ENCODE measurements around the gene CRIP2.

DNA sequence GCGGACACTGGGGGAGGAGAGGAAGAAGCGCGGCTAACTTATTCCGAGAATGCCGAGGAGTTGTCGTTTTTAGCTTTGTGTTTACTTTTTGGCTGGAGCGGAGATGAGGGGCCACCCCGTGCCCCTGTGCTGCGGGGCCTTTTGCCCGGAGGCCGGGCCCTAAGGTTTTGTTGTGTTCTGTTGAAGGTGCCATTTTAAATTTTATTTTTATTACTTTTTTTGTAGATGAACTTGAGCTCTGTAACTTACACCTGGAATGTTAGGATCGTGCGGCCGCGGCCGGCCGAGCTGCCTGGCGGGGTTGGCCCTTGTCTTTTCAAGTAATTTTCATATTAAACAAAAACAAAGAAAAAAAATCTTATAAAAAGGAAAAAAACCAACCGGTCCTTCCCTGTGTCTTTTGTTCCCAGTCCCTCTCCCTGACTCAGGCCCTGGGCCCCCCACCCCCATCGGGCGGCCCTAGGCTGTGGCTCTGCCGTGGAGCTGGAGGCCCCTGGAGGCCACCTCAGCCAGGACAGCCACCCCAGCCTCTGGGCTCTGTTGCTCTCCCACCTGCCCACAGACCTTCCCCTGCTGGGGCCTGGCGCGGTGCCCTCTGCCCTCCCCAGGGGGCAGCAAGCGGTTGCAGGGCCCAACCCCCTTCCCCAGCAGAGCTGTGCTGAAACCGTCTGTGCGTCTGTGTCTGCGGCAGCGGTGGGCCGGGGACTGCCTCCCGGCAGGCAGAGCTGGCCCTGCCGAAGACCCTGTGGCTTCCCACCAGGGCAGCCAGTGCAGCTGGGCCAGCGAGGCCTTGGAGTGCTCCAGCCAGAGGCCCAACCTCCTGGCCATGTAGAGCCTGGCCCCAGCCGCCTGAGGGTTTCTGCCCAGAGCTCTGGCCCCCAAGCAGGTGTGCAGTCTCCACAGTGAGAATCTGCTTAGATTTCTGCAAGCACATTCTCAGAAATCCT lies 4.0 kb upstream of the CRIP2 start:
- TF ChIP-seq ZNF274 (IDR thresholded peaks at IDR 0.05; ENCODE audit: low read depth, low read length) (no peak), SUZ12 (IDR thresholded peaks at IDR 0.05; ENCODE audit: extremely low read depth, insufficient read depth, insufficient read length) (no peak), YY1 (IDR thresholded peaks at IDR 0.05; ENCODE audit: insufficient read depth, insufficient read length) (no peak)

Data from NT2/D1 (cell line).